A549 (cell line): Measurements from ENCODE around the gene SFTPD. TPM values are rescaled to one million over a fixed set of nuclear protein-coding genes. Genes with fewer than 3 reads are reported as not detected.

ENCODE experiments used
- ATAC-seq, 2 experiments: fragments of 200-7000 bp in 1 of 2; fragments of >200 bp in 1 of 2; cut with Nextera tagmentation in 1 of 2; cut with Tn5 transposase in 1 of 2; 3 replicates each; pipeline versions ENCODE4 v1.8.0 to v1.9.1; 2018 to 2020; ENCODE audit warnings: mild to moderate bottlenecking in 1 of 2, moderate library complexity in 1 of 2
- CTCF ChIA-PET: fragments of 300-600 bp; sonication (Branson Sonifier 250); formaldehyde crosslinking; extraction: SDS; loops from one replicate; lab custom pipeline; 2021; ENCODE audit warnings: antibody characterized with exemption, inconsistent platforms; lab: Yijun Ruan, JAX
- POLR2A ChIA-PET: fragments of 350-600 bp; formaldehyde crosslinking; extraction: SDS; loops from one replicate; lab custom pipeline; 2021; ENCODE audit warnings: antibody characterized with exemption, inconsistent platforms; lab: Yijun Ruan, JAX
- DNase-seq, 2 experiments: peaks; one replicate each; pipeline versions ENCODE4 v3.0.0 to v3.0.0-alpha.2; 2011 to 2016; ENCODE audit warnings: low read depth in 1 of 2, low spot score in 1 of 2
- FAIRE-seq: peaks from 2 replicates; lab custom pipeline; 2011; peaks lifted over from hg19 to GRCh38; lab: Jason Lieb, UNC
- H3K27ac ChIP-seq, 2 experiments: fragments of >200 bp; sonication (Bioruptor Twin); formaldehyde crosslinking; 3 replicates each; pipeline ENCODE4 v1.5.1; 2016 to 2017
- H3K4me1 ChIP-seq: fragments of >200 bp; sonication (Bioruptor Twin); formaldehyde crosslinking; 3 replicates; pipeline ENCODE4 v1.6.1; 2016
- H3K4me2 ChIP-seq: fragments of >200 bp; sonication (Bioruptor Twin); formaldehyde crosslinking; 3 replicates; pipeline ENCODE4 v1.6.1; 2016
- H3K4me3 ChIP-seq: fragments of >200 bp; sonication (Bioruptor Twin); formaldehyde crosslinking; 3 replicates; pipeline ENCODE4 v1.5.1; 2016
- H3K9me3 ChIP-seq: fragments of >200 bp; sonication (Bioruptor Twin); formaldehyde crosslinking; 3 replicates; pipeline ENCODE4 v1.6.1; 2016
- CBX2 ChIP-seq: fragments of 200-600 bp; sonication (generic); IDR thresholded peaks from 2 replicates; pipeline ENCODE4 v1.6.1; 2016; ENCODE audit warnings: low read depth, mild to moderate bottlenecking, borderline replicate concordance
- CBX8 ChIP-seq: fragments of 200-600 bp; sonication (generic); IDR thresholded peaks from 2 replicates; pipeline ENCODE4 v1.6.1; 2016
- CEBPB ChIP-seq, 2 experiments: fragments of >200 bp in 1 of 2; sonication (Bioruptor Twin) in 1 of 2; formaldehyde crosslinking in 1 of 2; IDR thresholded peaks; 2 replicates each; pipeline ENCODE4 v1.6.1; 2012 to 2016
- E2F6 ChIP-seq: IDR thresholded peaks from 2 replicates; pipeline ENCODE4 v1.6.1; 2012; ENCODE audit warnings: low read depth, borderline replicate concordance
- EHF ChIP-seq: fragments of 250-450 bp; sonication (Bioruptor Pico); IDR thresholded peaks from 2 replicates; pipeline ENCODE4 v1.5.0; 2020; ENCODE audit warnings: mild to moderate bottlenecking
- FOXS1 ChIP-seq: fragments of 250-450 bp; sonication (Bioruptor Pico); IDR thresholded peaks from 2 replicates; pipeline ENCODE4 v1.5.0; 2020; ENCODE audit warnings: mild to moderate bottlenecking, moderate library complexity
- GATA3 ChIP-seq: IDR thresholded peaks from 2 replicates; pipeline ENCODE4 v1.6.1; 2012; ENCODE audit warnings: borderline replicate concordance
- HDAC2 ChIP-seq: fragments of 200-600 bp; sonication (generic); IDR thresholded peaks from 2 replicates; pipeline ENCODE4 v1.6.1; 2016
- HEYL ChIP-seq: fragments of 250-450 bp; sonication (Bioruptor Pico); IDR thresholded peaks from 2 replicates; pipeline ENCODE4 v1.8.0; 2021; ENCODE audit warnings: mild to moderate bottlenecking, moderate library complexity
- HOXB5 ChIP-seq: fragments of 250-450 bp; sonication (Bioruptor Pico); IDR thresholded peaks from 2 replicates; pipeline ENCODE4 v1.5.0; 2020; ENCODE audit warnings: mild to moderate bottlenecking, moderate library complexity
- JUN ChIP-seq, 2 experiments: fragments of >200 bp; sonication (Bioruptor Twin); formaldehyde crosslinking; IDR thresholded peaks; 2 replicates in 1 of 2; 3 replicates in 1 of 2; pipeline ENCODE4 v1.6.1; 2016 to 2017
- JUNB ChIP-seq: fragments of >200 bp; sonication (Bioruptor Twin); formaldehyde crosslinking; IDR thresholded peaks from 2 replicates; pipeline ENCODE4 v1.6.1; 2016
- KDM1A ChIP-seq: fragments of 200-600 bp; sonication (generic); IDR thresholded peaks from 2 replicates; pipeline ENCODE4 v1.6.1; 2016; ENCODE audit warnings: low read depth, mild to moderate bottlenecking
- KDM5A ChIP-seq: fragments of 200-600 bp; sonication (generic); IDR thresholded peaks from 2 replicates; pipeline ENCODE4 v1.6.1; 2016; ENCODE audit warnings: antibody characterized with exemption, mild to moderate bottlenecking
- MAFK ChIP-seq: fragments of 450-650 bp; IDR thresholded peaks from 2 replicates; pipeline ENCODE4 v1.6.1; 2014; ENCODE audit not compliant: partially characterized antibody
- MAZ ChIP-seq: fragments of 150-350 bp; IDR thresholded peaks from 2 replicates; pipeline ENCODE4 v1.6.1; 2014; ENCODE audit warnings: antibody characterized with exemption, low read depth, low read length, borderline replicate concordance
- MYC ChIP-seq: IDR thresholded peaks from 2 replicates; pipeline ENCODE4 v1.6.1; 2012; ENCODE audit warnings: mild to moderate bottlenecking, inconsistent platforms, low read length, improper control_type of control experiment, borderline replicate concordance
- POLR2AphosphoS2 ChIP-seq: conservative IDR thresholded peaks from 2 replicates; pipeline ENCODE4 v1.6.1; 2012; ENCODE audit warnings: low read length, improper control_type of control experiment, inconsistent platforms
- RAD21 ChIP-seq, 2 experiments: fragments of >200 bp in 1 of 2; sonication (Bioruptor Twin) in 1 of 2; formaldehyde crosslinking in 1 of 2; IDR thresholded peaks in 1 of 2; conservative IDR thresholded peaks in 1 of 2; 2 replicates in 1 of 2; 3 replicates in 1 of 2; pipeline ENCODE4 v1.6.1; 2012 to 2018; ENCODE audit warnings: inconsistent platforms in 1 of 2
- RARB ChIP-seq: fragments of 250-450 bp; sonication (Bioruptor Pico); IDR thresholded peaks from 2 replicates; pipeline ENCODE4 v1.8.0; 2021; ENCODE audit warnings: mild to moderate bottlenecking, moderate library complexity
- RCOR1 ChIP-seq: fragments of 150-350 bp; IDR thresholded peaks from 2 replicates; pipeline ENCODE4 v1.6.1; 2014; ENCODE audit warnings: antibody characterized with exemption, low read length, low read depth
- RFX5 ChIP-seq: fragments of 450-650 bp; IDR thresholded peaks from 2 replicates; pipeline ENCODE4 v1.7.1; 2014; ENCODE audit warnings: antibody characterized with exemption, mild to moderate bottlenecking, moderate library complexity
- RNF2 ChIP-seq: fragments of 200-600 bp; sonication (generic); IDR thresholded peaks from 2 replicates; pipeline ENCODE4 v1.6.1; 2016; ENCODE audit warnings: low read depth, mild to moderate bottlenecking, antibody characterized with exemption, moderate library complexity, borderline replicate concordance
- ZC3H11A ChIP-seq: fragments of 450-650 bp; IDR thresholded peaks from 2 replicates; pipeline ENCODE4 v1.6.1; 2014; ENCODE audit warnings: antibody characterized with exemption, mild to moderate bottlenecking
- ZFP36 ChIP-seq: fragments of 450-650 bp; IDR thresholded peaks from 2 replicates; pipeline ENCODE4 v1.6.1; 2014; ENCODE audit warnings: borderline replicate concordance; ENCODE audit not compliant: partially characterized antibody
- ZNF302 ChIP-seq: fragments of 250-450 bp; sonication (Bioruptor Pico); IDR thresholded peaks from 2 replicates; pipeline ENCODE4 v1.9.0; 2021; ENCODE audit warnings: inconsistent platforms, mild to moderate bottlenecking, moderate library complexity
- ZSCAN20 ChIP-seq: fragments of 250-450 bp; sonication (Bioruptor Pico); IDR thresholded peaks from 2 replicates; pipeline ENCODE4 v1.8.0; 2022; ENCODE audit warnings: mild to moderate bottlenecking, moderate library complexity
- WGBS: methylation state at CpG from one replicate; pipeline ENCODE4 v1.1.6; 2017; ENCODE audit errors: missing lambda C conversion rate; 5-methylcytosine and 5-hydroxymethylcytosine counted together
- polyA plus RNA-seq, 4 experiments: library from polyadenylated mRNA; depleted of rRNA in 3 of 4; stranded (reverse); fragments of >200 nt; fragmentation: RNase III in 1 of 4; extraction: RNeasy Plus Mini Kit Qiagen cat#74134 plus additional on column Dnase treatment in 1 of 4; gene quantifications; 2 replicates in 3 of 4; 3 replicates in 1 of 4; pipeline ENCODE4 v1.2.3, GENCODE V29; 2011 to 2017
- TF ChIP-seq, protein P1 (sequence below): fragments of 150-350 bp; IDR thresholded peaks from 2 replicates; pipeline ENCODE4 v1.6.1; 2014; ENCODE audit warnings: low read depth, mild to moderate bottlenecking, low read length
- TF ChIP-seq, protein P2 (sequence below): fragments of 250-450 bp; sonication (Bioruptor Pico); IDR thresholded peaks from 2 replicates; pipeline ENCODE4 v1.5.0; 2021; ENCODE audit warnings: mild to moderate bottlenecking, moderate library complexity, borderline replicate concordance

SFTPD gene
- polyA plus RNA-seq, 2 of the 4 experiments (the other 2 are of a cell fraction), result 0.17 to 0.19 TPM

DNA sequence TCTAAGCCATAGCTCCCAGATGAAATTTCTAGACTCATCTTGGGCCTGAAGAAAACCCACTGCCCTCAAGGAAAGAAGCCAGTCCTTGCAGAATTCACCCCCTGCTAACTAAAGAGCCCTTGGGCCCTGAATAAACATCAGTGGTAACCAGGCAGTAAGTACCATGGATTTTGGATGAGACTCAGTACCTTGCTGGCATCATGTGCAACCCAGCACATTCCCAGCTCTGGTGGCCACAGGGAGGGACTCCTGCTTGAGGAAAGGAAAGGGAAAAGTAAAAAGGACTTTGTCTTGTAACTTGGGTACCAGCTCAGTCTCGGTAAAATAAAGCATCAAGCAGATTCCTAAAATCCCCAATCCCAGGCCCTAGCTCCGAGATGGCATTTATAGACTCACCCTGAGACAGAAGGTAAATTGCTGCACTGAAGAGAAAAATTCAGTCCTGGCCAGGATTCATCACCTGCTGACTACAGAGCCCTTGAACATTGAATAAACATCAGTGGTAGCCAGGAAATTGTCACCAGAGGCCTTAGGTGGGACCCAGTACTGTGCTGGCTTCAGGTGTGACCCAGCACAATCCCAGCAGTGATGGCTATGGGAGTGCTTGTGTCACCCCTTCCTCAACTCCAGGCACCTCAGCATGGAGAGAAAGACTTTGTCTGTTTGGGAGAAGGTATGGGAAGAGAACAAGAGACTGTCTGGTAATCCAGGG lies 31.2 kb upstream of the SFTPD start:
- CTCF ChIA-PET, result no interaction called here

DNA sequence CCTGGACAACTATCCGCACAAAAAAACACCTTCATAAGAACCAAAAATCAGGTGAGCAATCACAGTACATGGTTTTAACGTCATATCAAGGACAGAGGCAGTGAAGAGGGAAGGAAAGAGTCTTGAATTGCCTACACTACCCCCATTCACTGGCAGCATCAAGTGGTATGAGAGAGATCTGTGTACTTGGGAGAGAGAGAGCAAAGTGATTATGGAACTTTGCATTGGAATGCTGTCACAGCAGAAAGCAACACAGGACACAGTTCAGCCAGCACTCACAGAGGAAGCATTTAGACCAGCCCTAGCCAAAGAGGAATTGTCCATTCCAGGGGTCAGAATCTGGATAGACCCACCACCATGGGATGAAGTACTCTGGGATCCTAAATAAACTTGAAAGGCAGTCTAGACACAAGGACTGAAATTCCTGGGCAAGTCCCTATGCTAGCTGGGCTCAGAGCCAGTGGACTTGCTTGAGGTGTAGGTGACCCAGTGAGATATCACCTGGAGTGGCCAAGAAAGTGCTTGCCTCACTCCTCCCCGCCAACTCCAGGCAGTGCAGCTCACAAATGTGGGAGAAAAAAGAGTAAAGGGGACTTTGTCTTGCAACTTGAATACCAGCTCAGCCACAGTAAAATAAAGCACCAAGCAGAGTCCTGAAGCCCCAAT lies 30.5 kb upstream of the SFTPD start:
- Histone ChIP-seq H3K4me1 (no peaks in the 10 kb centered on the region), H3K4me3 (no peak overlapping the region), H3K27ac (no peak overlapping the region), H3K9me3 (0 out of 3 replicates have a peak, but pooled peaks cover 11% of the 10 kb centered on the region), H3K4me2 (no peak overlapping the region)
- FAIRE-seq, result no peak
- CTCF ChIA-PET, result no interaction called here
- DNase-seq, result no peak
- no peak for TF ChIP-seq ZC3H11A
- no peak for TF ChIP-seq GATA3
- TF ChIP-seq KDM1A, result no peak
- TF ChIP-seq FOXS1 (CRISPR knock-in tag), result no peak
- TF ChIP-seq CEBPB (IDR thresholded peaks at IDR 0.05), result no peak
- no peak for TF ChIP-seq RARB (CRISPR knock-in tag)
- no peak for TF ChIP-seq EHF (CRISPR knock-in tag)
- no peak for TF ChIP-seq ZNF302 (CRISPR knock-in tag)
- no peak for TF ChIP-seq ZFP36
- no peak for TF ChIP-seq HEYL (CRISPR knock-in tag)
- TF ChIP-seq, protein P1, sequence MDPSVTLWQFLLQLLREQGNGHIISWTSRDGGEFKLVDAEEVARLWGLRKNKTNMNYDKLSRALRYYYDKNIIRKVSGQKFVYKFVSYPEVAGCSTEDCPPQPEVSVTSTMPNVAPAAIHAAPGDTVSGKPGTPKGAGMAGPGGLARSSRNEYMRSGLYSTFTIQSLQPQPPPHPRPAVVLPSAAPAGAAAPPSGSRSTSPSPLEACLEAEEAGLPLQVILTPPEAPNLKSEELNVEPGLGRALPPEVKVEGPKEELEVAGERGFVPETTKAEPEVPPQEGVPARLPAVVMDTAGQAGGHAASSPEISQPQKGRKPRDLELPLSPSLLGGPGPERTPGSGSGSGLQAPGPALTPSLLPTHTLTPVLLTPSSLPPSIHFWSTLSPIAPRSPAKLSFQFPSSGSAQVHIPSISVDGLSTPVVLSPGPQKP, result no peak
- no peak for TF ChIP-seq HDAC2
- ATAC-seq, result no peak
- POLR2A ChIA-PET, result no interaction called here
- WGBS, result 44% methylated on average over 3 of the region's 3 CpGs

More for the DNA sequence above, 31.2 kb upstream of the SFTPD start:
- ATAC-seq (no peak), DNase-seq (no peak)
- POLR2A ChIA-PET, result no interaction called here
- Histone ChIP-seq H3K9me3 (0 out of 3 replicates have a peak, but pooled peaks cover 9% of the 10 kb centered on the region), H3K27ac (no peak overlapping the region), H3K4me2 (no peak overlapping the region), H3K4me1 (0 out of 3 replicates have a peak, but pooled peaks cover 5% of the 10 kb centered on the region)
- WGBS, result 46% methylated on average over 2 of the region's 2 CpGs
- TF ChIP-seq CBX2 (no peak), JUNB (no peak), E2F6 (no peak), FOXS1 (CRISPR knock-in tag) (no peak), HOXB5 (CRISPR knock-in tag) (no peak), RAD21 (conservative IDR thresholded peaks at IDR 0.05 in 1 of 2, IDR thresholded peaks at IDR 0.05 in 1 of 2) (no peak), MAZ (no peak), KDM1A (no peak), MAFK (no peak)
- TF ChIP-seq, protein P1, result no peak
- TF ChIP-seq, all 56 proteins: peak for 0
- H3K4me3 ChIP-seq, result no peak overlapping the region
- FAIRE-seq, result no peak

DNA sequence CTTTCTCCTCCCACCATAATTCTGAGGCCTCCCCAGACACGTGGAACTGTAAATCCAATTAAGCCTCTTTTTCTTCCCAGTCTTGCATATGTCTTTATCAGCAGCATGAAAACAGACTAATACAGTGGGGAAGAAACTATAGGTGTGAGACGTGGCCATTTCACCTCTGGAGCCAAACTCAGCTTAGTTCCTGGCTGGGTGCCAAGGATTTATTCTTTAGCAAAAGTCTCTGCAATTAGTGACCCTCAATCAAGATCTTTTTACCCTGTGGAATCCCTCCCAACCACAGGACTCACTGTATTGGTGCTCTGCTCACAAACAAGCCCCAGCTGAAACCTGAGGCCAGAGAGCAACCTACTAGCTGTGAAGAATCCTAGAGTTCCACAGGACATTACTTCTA lies 28.1 kb upstream of the SFTPD start:
- WGBS, result 19% methylated on average over 2 of the region's 2 CpGs
- FAIRE-seq, result no peak
- TF ChIP-seq ZSCAN20 (CRISPR knock-in tag), result no peak
- no peak for TF ChIP-seq MYC
- no peak for TF ChIP-seq KDM5A
- TF ChIP-seq E2F6, result no peak
- no peak for TF ChIP-seq RNF2
- TF ChIP-seq, protein P2, sequence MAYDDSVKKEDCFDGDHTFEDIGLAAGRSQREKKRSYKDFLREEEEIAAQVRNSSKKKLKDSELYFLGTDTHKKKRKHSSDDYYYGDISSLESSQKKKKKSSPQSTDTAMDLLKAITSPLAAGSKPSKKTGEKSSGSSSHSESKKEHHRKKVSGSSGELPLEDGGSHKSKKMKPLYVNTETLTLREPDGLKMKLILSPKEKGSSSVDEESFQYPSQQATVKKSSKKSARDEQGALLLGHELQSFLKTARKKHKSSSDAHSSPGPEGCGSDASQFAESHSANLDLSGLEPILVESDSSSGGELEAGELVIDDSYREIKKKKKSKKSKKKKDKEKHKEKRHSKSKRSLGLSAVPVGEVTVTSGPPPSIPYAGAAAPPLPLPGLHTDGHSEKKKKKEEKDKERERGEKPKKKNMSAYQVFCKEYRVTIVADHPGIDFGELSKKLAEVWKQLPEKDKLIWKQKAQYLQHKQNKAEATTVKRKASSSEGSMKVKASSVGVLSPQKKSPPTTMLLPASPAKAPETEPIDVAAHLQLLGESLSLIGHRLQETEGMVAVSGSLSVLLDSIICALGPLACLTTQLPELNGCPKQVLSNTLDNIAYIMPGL (CRISPR knock-in tag), result no peak
- TF ChIP-seq HDAC2, result no peak
- TF ChIP-seq CBX8, result no peak
- TF ChIP-seq JUN (IDR thresholded peaks at IDR 0.05), result no peak
- no peak for TF ChIP-seq RFX5
- TF ChIP-seq POLR2AphosphoS2, result no peak
- no peak for TF ChIP-seq RCOR1
- no peak for TF ChIP-seq KDM1A

More for the DNA sequence above, 28.1 kb upstream of the SFTPD start:
- Histone ChIP-seq H3K4me2 (no peak overlapping the region), H3K27ac (no peak overlapping the region), H3K4me1 (no peaks in the 10 kb centered on the region), H3K9me3 (0 out of 3 replicates have a peak, but pooled peaks cover 11% of the 10 kb centered on the region), H3K4me3 (no peak overlapping the region)
- DNase-seq (no peak), ATAC-seq (no peak)
- POLR2A ChIA-PET, result no interaction called here
- CTCF ChIA-PET, result no interaction called here
